Suprapubic skin (tissue), 3 donors: ENCODE data around the gene PLEKHO2.

ENCODE experiments used
- POLR2AphosphoS5 ChIP-seq, 3 donors: sonication (generic); formaldehyde crosslinking; IDR thresholded peaks; one replicate each; pipeline ENCODE4 v1.6.1; 2017; ENCODE audit warnings: antibody characterized with exemption in 3 of 3
- TF ChIP-seq, protein P1 (sequence below), 2 donors: fragments of 200-600 bp in 1 of 2; fragments of 450-650 bp in 1 of 2; sonication (generic) in 1 of 2; IDR thresholded peaks; one replicate each; pipeline ENCODE4 v1.5.1; 2016 to 2019; ENCODE audit warnings: antibody characterized with exemption in 2 of 2, mild to moderate bottlenecking in 1 of 2, moderate library complexity in 1 of 2

DNA sequence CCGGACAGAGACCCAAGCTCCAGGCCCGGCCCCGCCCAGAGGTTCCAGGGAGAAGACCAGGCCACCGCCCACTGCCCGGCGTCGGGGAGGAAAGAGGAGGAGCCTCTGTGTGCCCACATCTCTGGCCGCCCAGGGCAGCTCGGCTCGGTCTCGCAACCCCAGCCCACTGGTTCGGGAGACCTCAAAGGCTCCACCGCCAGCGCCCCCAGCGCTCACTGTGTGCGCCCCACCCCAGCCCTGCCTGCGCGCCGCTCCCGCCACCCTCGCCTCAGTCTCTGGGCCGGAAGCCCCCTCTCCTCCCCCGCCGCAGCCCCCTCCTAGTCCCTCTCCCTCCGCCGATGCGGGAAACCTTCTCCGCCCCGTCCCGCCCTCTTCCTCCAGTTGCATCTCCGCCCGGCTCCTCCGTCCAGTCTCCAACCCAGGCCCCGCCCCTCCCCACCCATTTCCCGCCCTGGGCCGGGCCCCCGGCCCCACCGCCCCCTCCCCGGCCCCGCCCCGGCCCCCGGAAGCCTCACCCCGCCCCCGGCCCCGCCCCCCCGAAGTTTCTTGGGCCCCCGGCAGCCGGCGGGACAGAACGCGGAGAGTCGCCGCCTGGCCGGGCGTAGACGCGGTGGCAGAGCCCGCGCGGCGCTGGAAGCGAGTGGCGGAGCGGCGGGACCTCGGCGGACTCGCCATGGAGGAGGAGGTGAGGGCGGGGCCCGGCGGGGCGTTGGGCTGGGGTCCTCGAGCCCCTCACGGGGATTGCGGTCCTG, at the start of gene PLEKHO2:
- TF ChIP-seq, protein P1, sequence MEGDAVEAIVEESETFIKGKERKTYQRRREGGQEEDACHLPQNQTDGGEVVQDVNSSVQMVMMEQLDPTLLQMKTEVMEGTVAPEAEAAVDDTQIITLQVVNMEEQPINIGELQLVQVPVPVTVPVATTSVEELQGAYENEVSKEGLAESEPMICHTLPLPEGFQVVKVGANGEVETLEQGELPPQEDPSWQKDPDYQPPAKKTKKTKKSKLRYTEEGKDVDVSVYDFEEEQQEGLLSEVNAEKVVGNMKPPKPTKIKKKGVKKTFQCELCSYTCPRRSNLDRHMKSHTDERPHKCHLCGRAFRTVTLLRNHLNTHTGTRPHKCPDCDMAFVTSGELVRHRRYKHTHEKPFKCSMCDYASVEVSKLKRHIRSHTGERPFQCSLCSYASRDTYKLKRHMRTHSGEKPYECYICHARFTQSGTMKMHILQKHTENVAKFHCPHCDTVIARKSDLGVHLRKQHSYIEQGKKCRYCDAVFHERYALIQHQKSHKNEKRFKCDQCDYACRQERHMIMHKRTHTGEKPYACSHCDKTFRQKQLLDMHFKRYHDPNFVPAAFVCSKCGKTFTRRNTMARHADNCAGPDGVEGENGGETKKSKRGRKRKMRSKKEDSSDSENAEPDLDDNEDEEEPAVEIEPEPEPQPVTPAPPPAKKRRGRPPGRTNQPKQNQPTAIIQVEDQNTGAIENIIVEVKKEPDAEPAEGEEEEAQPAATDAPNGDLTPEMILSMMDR (IDR thresholded peaks at IDR 0.05), result peak in 1 of 2 donors; percentile 30
- peak; percentile 31 to 64 (median 47) for TF ChIP-seq POLR2AphosphoS5 (IDR thresholded peaks at IDR 0.05)
